ENCODE results near the gene FAM118A.

FAM118A gene

GRCh38 chr22:45376009-45376408, 66.3 kb downstream of the FAM118A start:
- DNase-seq (ENCODE audit: insufficient read length, low spot score) (no peak), FAIRE-seq (no peak)

GRCh38 chr22:45376703-45377102, 67.0 kb downstream of the FAM118A start:
- no peak for TF ChIP-seq POLR2A (IDR thresholded peaks at IDR 0.05; ENCODE audit: low read depth, low read length)
- FAIRE-seq = no peak
- no peak for DNase-seq (ENCODE audit: insufficient read length, low spot score)

More at GRCh38 chr22:45376009-45376408, 66.3 kb downstream of the FAM118A start:
- no peak for TF ChIP-seq POLR2A (IDR thresholded peaks at IDR 0.05; ENCODE audit: low read depth, low read length)

DNA sequence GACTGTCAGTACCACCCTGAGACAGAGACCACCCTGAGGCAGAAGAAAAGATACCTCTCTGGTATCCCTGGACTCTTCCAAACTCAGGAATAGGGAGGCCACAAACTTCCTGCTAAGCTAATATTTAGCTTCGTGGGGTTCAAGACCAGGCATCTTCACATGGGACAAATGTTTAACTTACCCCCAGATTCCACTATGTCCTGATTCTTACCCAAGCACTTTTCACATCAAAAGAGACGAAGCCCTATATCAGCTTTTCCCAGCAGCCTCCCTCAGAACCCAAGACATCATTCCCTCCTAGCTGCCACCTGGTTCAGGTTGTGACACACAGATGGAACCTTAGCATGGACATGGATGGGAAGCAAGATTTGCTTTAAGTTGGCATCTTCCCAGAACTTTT, 71.6 kb downstream of the FAM118A start:
- no peak for TF ChIP-seq POLR2A (IDR thresholded peaks at IDR 0.05; ENCODE audit: low read depth, low read length)
- DNase-seq (ENCODE audit: insufficient read length, low spot score) (no peak), FAIRE-seq (no peak)

DNA sequence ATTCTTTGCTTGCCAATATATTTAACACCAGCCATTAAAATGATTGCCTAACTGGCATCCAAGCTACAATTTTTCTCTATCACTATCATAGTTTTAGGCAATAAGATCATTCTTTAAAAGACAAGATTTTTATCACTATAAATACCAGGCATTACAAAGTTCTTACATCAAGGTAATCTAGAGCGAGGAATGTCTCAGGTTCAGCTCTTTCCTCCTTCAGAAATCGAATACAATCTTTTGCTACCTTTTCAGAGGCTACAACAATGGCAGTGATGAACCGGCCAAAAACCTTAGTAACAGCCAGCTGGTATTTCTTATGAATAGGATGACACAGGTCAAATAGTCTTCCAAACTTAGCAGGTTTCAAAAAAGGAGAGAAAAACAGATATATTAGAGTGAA, 79.8 kb downstream of the FAM118A start:
- TF ChIP-seq POLR2A (IDR thresholded peaks at IDR 0.05; ENCODE audit: low read depth, low read length) = no peak
- DNase-seq (ENCODE audit: insufficient read length, low spot score) (no peak), FAIRE-seq (no peak)

Data from H54 (cell line).